ENCODE data around the gene CDC42BPA.

DNA sequence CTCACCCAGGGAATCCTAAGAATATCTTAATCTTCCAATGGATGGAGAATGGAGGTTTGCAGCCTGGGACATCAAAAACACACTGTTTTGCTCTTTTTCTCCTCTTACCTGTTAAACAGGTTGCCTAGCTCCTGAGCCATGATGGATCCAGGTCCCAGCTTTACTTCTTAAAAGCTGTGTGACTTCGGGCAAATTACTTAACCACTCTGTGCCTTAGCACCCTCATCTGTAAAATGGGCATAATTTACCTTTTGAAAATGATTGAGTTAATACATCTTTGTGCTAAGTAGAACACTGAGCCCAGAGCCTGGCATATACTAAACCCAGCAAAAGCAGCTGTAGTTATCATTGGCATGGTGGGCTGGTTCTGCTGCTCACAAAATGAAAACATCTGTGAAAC lies 368.0 kb downstream of the CDC42BPA start:
- TF ChIP-seq, protein P1, sequence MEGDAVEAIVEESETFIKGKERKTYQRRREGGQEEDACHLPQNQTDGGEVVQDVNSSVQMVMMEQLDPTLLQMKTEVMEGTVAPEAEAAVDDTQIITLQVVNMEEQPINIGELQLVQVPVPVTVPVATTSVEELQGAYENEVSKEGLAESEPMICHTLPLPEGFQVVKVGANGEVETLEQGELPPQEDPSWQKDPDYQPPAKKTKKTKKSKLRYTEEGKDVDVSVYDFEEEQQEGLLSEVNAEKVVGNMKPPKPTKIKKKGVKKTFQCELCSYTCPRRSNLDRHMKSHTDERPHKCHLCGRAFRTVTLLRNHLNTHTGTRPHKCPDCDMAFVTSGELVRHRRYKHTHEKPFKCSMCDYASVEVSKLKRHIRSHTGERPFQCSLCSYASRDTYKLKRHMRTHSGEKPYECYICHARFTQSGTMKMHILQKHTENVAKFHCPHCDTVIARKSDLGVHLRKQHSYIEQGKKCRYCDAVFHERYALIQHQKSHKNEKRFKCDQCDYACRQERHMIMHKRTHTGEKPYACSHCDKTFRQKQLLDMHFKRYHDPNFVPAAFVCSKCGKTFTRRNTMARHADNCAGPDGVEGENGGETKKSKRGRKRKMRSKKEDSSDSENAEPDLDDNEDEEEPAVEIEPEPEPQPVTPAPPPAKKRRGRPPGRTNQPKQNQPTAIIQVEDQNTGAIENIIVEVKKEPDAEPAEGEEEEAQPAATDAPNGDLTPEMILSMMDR (IDR thresholded peaks at IDR 0.05) = no peak
- TF ChIP-seq, protein P2, sequence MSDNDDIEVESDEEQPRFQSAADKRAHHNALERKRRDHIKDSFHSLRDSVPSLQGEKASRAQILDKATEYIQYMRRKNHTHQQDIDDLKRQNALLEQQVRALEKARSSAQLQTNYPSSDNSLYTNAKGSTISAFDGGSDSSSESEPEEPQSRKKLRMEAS (IDR thresholded peaks at IDR 0.05) = no peak
- TF ChIP-seq POLR2A (IDR thresholded peaks at IDR 0.05; ENCODE audit: low read length) = no peak
